Heart left ventricle (tissue), 16 donors: ENCODE measurements around the gene CD177. TPM values are rescaled to one million over a fixed set of nuclear protein-coding genes. Genes with fewer than 3 reads are reported as not detected.

Experiments used
- ATAC-seq, 4 donors: fragments of 200-7000 bp; cut with Tn5 transposase; one replicate each; pipeline ENCODE4 v1.9.1; 2020 to 2022; ENCODE audit warnings: moderate library complexity in 4 of 4, mild to moderate bottlenecking in 3 of 4, moderate number of reproducible peaks in 1 of 4
- DNase-seq, 5 donors: peaks; one replicate each; pipeline ENCODE4 v3.0.0-alpha.2; 2020
- H3K27ac ChIP-seq, 12 donors: fragments of 200-600 bp; sonication (generic) in 4 of 12; one replicate each; pipeline versions ENCODE4 v1.5.0 to v1.8.0; 2016 to 2022; ENCODE audit warnings: mild to moderate bottlenecking in 2 of 12
- H3K27me3 ChIP-seq, 9 donors: fragments of 200-600 bp; sonication (generic) in 2 of 9; one replicate each; pipeline versions ENCODE4 v1.5.1 to v1.8.0; 2016 to 2022; ENCODE audit warnings: mild to moderate bottlenecking in 3 of 9
- H3K36me3 ChIP-seq, 9 donors: fragments of 200-600 bp; sonication (generic) in 2 of 9; one replicate each; pipeline versions ENCODE4 v1.5.0 to v1.8.0; 2018 to 2022; ENCODE audit warnings: mild to moderate bottlenecking in 2 of 9
- H3K4me1 ChIP-seq, 12 donors: fragments of 200-600 bp; sonication (generic) in 4 of 12; one replicate each; pipeline versions ENCODE4 v1.5.0 to v1.8.0; 2016 to 2022; ENCODE audit warnings: mild to moderate bottlenecking in 3 of 12
- H3K4me3 ChIP-seq, 12 donors: fragments of 200-600 bp; sonication (generic) in 4 of 12; one replicate each; pipeline versions ENCODE4 v1.5.0 to v1.8.0; 2017 to 2022; ENCODE audit warnings: mild to moderate bottlenecking in 9 of 12, moderate library complexity in 4 of 12
- H3K9me3 ChIP-seq, 12 donors: fragments of 200-600 bp; sonication (generic) in 4 of 12; one replicate each; pipeline versions ENCODE4 v1.5.0 to v1.8.0; 2016 to 2022; ENCODE audit warnings: mild to moderate bottlenecking in 1 of 12
- CTCF ChIP-seq, 12 donors: fragments of 200-600 bp; sonication (generic) in 4 of 12; IDR thresholded peaks; one replicate each; pipeline versions ENCODE4 v1.5.0 to v1.8.0; 2018 to 2022; ENCODE audit warnings: antibody characterized with exemption in 12 of 12, mild to moderate bottlenecking in 5 of 12
- POLR2A ChIP-seq, 2 donors: fragments of 450-650 bp; IDR thresholded peaks; one replicate each; pipeline ENCODE4 v1.6.1; 2017; ENCODE audit warnings: antibody characterized with exemption in 2 of 2, mild to moderate bottlenecking in 2 of 2, moderate library complexity in 2 of 2
- WGBS, 4 donors: extraction: QIAGEN DNeasy Blood & Tissue Kit in 2 of 4; methylation state at CpG; one replicate each; pipeline versions ENCODE4 v1.1.5 to v1.1.7; 2013 to 2018; 5-methylcytosine and 5-hydroxymethylcytosine counted together
- intact Hi-C, 10 donors: fragments of 100-400 bp; cut with DNase I; formaldehyde crosslinking; loops; one replicate each; pipeline versions ENCODE4 v1.11.1 to v1.14.2; 2022
- long read RNA-seq, 3 donors: library from polyadenylated mRNA; unstranded; transcript quantifications; one replicate each; pipeline ENCODE4 v2.0.0, GENCODE V29; 2020 to 2021
- polyA plus RNA-seq, 2 donors: library from polyadenylated mRNA; stranded (reverse); fragments of 200-250 nt; gene quantifications; one replicate each; pipeline ENCODE4 v1.2.3, GENCODE V29; 2013
- total RNA-seq, 9 donors: library from RNA; depleted of rRNA in 2 of 9; stranded (reverse); fragments of >200 nt in 2 of 9; fragmentation: NEBNext Ultra II Directional in 3 of 9; extraction: Animal tissue kit (Norgen Biotek cat#: 25700) in 3 of 9; gene quantifications; one replicate each; pipeline versions ENCODE4 v1.1.0 to v1.2.4, GENCODE V29; 2016 to 2023
- donor health status: ischemic (EF 13 %, LVEDD 7.1; RV severe dilation, severe dysfunction).
- donor health status: healthy with polysubstance abuse.
- donor health status: DM: no; HTN: yes; CAD: no.
- donor health status: DM: no; HTN: no; CAD: no.
- donor health status: ischemic (EF 25% LVEDD 6.9; RV normal size, moderate dysfunction).
- donor health status: ischemic (EF 25% LVEDD 5.7; RV mildly dilated, moderate dysfunction).
- donor health status: healthy.
- donor health status: DM: yes; HTN: yes; CAD: no.
- donor health status: ischemic (EF 35%, LVEDD 5.7; RV mildly dilated, moderate dysfunction).
- donor health status: nonischemic (EF 11% LVEDD 7.7; RV severe dilation, severe dysfunction).
- donor health status: DM: yes; HTN: yes; CAD: no.
- donor health status: PGD.
- donor health status: ischemic (EF 29% LVEDD 5.4; RV normal size, mild dysfunction).
- donor health status: nonischemic (EF 23%, LVEDD 6.1; RV moderate dilation, normal function).

Gene CD177
- total RNA-seq (1 to 10 TPM in 2 of 9 donors, under 1 TPM in 5, not detected in 2; 0.21 to 6.4 (median 0.60) TPM), polyA plus RNA-seq (under 1 TPM in 1 of 2 donors, not detected in 1; 0.14 TPM)
- long read RNA-seq, donor 1 = 0 reads
- long read RNA-seq, donor 2, partial matches to known transcripts = 0 of 3 reads
- long read RNA-seq, donor 2, other reads (novel, unspliced or antisense) = 0 of 3 reads
- long read RNA-seq, donor 3 = 0 reads

- 14 to 42% (median 15%) methylated on average over 13 to 27 of the region's 27 CpGs for WGBS, 4 donors
- Histone ChIP-seq H3K4me1 (peaks cover 0 to 6% (median 0%) of the 10 kb centered on the region in 12 donors), H3K4me3 (no peak within 1 kb of the TSS), H3K9me3 (no peaks in the 10 kb centered on the region), H3K27me3 (peaks cover 5 to 41% (median 16%) of the 10 kb centered on the region in 9 donors), H3K27ac (no peak within 1 kb of the TSS), H3K36me3 (no peaks in the 10 kb centered on the region)
- no peak for DNase-seq
- intact Hi-C loops = no loop called here
- TF ChIP-seq POLR2A (IDR thresholded peaks at IDR 0.05) = no peak
- TF ChIP-seq CTCF (IDR thresholded peaks at IDR 0.05) = no peak
- no peak for ATAC-seq
Observed at GRCh38 chr19:43353606-43354304, at the start of gene CD177. TSS of gene CD177 (plus strand) at chr19:43353686. CDS start at chr19:43353715, 29 bp downstream.

- TF ChIP-seq CTCF (IDR thresholded peaks at IDR 0.05) (no peak), POLR2A (IDR thresholded peaks at IDR 0.05) (no peak)
- WGBS, 4 donors = 50 to 66% (median 54%) methylated on average over 5 of the region's 5 CpGs
- ATAC-seq (no peak), DNase-seq (no peak)
- Histone ChIP-seq H3K4me1 (no peaks in the 10 kb centered on the region), H3K27me3 (peaks cover 0 to 16% (median 0%) of the 10 kb centered on the region in 9 donors), H3K9me3 (no peaks in the 10 kb centered on the region), H3K36me3 (no peaks in the 10 kb centered on the region), H3K4me3 (no peak overlapping the region), H3K27ac (no peak overlapping the region)
- intact Hi-C loops = no loop called here
Observed at GRCh38 chr19:43305642-43306041, 47.8 kb upstream of the CD177 start.

- Histone ChIP-seq H3K27ac (no peak overlapping the region), H3K36me3 (no peaks in the 10 kb centered on the region), H3K9me3 (no peaks in the 10 kb centered on the region), H3K4me3 (no peak overlapping the region), H3K27me3 (peaks cover 0 to 18% (median 0%) of the 10 kb centered on the region in 9 donors), H3K4me1 (no peaks in the 10 kb centered on the region)
- intact Hi-C loops = no loop called here
- TF ChIP-seq CTCF (IDR thresholded peaks at IDR 0.05) = no peak
- no peak for TF ChIP-seq POLR2A (IDR thresholded peaks at IDR 0.05)
- ATAC-seq (no peak), DNase-seq (no peak)
- 57 to 75% (median 68%) methylated on average over 1 of the region's 1 CpG for WGBS, 4 donors
Observed at GRCh38 chr19:43306097-43306496, 47.4 kb upstream of the CD177 start.

GRCh38 chr19:43308244-43308815 is 45.2 kb upstream of the CD177 start:
- 49 to 63% (median 57%) methylated on average over 5 of the region's 5 CpGs for WGBS, 4 donors
- no peak for DNase-seq
- no peaks in the 10 kb centered on the region for H3K4me1 ChIP-seq
- intact Hi-C loops = no loop called here
- no peak overlapping the region for H3K4me3 ChIP-seq
- no peak for ATAC-seq
- no peak overlapping the region for H3K27ac ChIP-seq
- TF ChIP-seq POLR2A (IDR thresholded peaks at IDR 0.05) (no peak), CTCF (IDR thresholded peaks at IDR 0.05) (no peak)
- H3K9me3 ChIP-seq = no peaks in the 10 kb centered on the region
- H3K36me3 ChIP-seq = no peaks in the 10 kb centered on the region
- peaks cover 0 to 18% (median 0%) of the 10 kb centered on the region in 9 donors for H3K27me3 ChIP-seq
